ENCODE results near the gene ITPR1.

The ITPR1 gene

GRCh38 chr3:4732925-4733324, 239.8 kb downstream of the ITPR1 start:
- in situ Hi-C loops (cut with HindIII; ENCODE audit: low sequenced_read_pairs), result no loop called here
- no peak for DNase-seq (ENCODE audit: low read depth)
- H3K4me3 ChIP-seq (ENCODE audit: low read depth, low read length), result no peak overlapping the region
- TF ChIP-seq, protein P1, sequence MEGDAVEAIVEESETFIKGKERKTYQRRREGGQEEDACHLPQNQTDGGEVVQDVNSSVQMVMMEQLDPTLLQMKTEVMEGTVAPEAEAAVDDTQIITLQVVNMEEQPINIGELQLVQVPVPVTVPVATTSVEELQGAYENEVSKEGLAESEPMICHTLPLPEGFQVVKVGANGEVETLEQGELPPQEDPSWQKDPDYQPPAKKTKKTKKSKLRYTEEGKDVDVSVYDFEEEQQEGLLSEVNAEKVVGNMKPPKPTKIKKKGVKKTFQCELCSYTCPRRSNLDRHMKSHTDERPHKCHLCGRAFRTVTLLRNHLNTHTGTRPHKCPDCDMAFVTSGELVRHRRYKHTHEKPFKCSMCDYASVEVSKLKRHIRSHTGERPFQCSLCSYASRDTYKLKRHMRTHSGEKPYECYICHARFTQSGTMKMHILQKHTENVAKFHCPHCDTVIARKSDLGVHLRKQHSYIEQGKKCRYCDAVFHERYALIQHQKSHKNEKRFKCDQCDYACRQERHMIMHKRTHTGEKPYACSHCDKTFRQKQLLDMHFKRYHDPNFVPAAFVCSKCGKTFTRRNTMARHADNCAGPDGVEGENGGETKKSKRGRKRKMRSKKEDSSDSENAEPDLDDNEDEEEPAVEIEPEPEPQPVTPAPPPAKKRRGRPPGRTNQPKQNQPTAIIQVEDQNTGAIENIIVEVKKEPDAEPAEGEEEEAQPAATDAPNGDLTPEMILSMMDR (IDR thresholded peaks at IDR 0.05; ENCODE audit: low read depth, low read length, missing control alignments), result no peak

DNA sequence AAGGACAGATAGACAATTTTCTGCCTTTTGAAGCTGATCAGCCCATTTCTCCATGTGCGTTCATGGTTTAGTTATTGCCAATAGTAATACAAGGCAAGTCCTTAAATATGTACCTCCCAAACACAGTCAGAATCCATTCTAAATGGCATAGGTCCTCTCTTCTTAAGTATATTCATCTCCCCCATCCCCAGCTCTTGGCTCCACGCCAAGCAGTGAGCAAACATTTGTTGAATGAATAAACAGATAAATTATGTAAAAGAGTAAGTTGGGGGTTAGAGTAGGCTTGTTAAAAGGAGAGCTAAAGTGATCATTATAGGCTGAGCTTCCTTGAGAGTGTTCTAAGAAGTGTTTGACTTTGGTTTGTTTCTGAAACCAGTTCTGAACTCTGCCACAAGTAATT, 241.3 kb downstream of the ITPR1 start:
- TF ChIP-seq, protein P1 (IDR thresholded peaks at IDR 0.05; ENCODE audit: low read depth, low read length, missing control alignments), result no peak
- H3K4me3 ChIP-seq (ENCODE audit: low read depth, low read length), result no peak overlapping the region
- in situ Hi-C loops (cut with HindIII; ENCODE audit: low sequenced_read_pairs), result no loop called here
- no peak for DNase-seq (ENCODE audit: low read depth)

DNA sequence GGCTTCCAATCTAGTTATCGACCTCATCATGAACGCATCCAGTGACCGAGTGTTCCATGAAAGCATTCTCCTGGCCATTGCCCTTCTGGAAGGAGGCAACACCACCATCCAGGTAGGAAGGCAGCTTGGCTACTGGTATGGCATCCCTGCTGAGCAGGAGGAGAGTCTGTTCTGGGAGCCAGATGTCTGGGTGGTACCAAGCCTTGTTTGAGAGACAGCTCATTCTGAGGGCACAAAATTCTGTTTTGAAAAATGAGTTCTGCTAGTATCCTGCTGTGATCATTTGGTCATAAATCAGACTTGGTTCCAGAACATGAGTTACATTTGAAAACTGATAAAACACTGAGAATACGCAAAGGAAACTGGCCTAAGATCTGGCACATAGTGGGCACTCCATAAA, 242.1 kb downstream of the ITPR1 start:
- no peak for DNase-seq (ENCODE audit: low read depth)
- no peak overlapping the region for H3K4me3 ChIP-seq (ENCODE audit: low read depth, low read length)
- TF ChIP-seq, protein P1 (IDR thresholded peaks at IDR 0.05; ENCODE audit: low read depth, low read length, missing control alignments), result no peak
- in situ Hi-C loops (cut with HindIII; ENCODE audit: low sequenced_read_pairs), result loop anchor here (5.0 kb wide), 1 partner anchor 252 kb away; no protein-coding TSS in a partner anchor

- in situ Hi-C loops (cut with HindIII; ENCODE audit: low sequenced_read_pairs), result loop anchor here (5.0 kb wide), 1 partner anchor 251 kb away; no protein-coding TSS in a partner anchor
- TF ChIP-seq, protein P1 (IDR thresholded peaks at IDR 0.05; ENCODE audit: low read depth, low read length, missing control alignments), result no peak
- DNase-seq (ENCODE audit: low read depth), result no peak
- no peak overlapping the region for H3K4me3 ChIP-seq (ENCODE audit: low read depth, low read length)
These were observed 243.2 kb downstream of the ITPR1 start for GRCh38 chr3:4736284-4736861.

GRCh38 chr3:4738737-4739274, 245.7 kb downstream of the ITPR1 start:
- no peak for DNase-seq (ENCODE audit: low read depth)
- no peak overlapping the region for H3K4me3 ChIP-seq (ENCODE audit: low read depth, low read length)
- TF ChIP-seq, protein P1 (IDR thresholded peaks at IDR 0.05; ENCODE audit: low read depth, low read length, missing control alignments), result no peak
- in situ Hi-C loops (cut with HindIII; ENCODE audit: low sequenced_read_pairs), result loop anchor here (5.0 kb wide), 1 partner anchor 248 kb away; no protein-coding TSS in a partner anchor

DNA sequence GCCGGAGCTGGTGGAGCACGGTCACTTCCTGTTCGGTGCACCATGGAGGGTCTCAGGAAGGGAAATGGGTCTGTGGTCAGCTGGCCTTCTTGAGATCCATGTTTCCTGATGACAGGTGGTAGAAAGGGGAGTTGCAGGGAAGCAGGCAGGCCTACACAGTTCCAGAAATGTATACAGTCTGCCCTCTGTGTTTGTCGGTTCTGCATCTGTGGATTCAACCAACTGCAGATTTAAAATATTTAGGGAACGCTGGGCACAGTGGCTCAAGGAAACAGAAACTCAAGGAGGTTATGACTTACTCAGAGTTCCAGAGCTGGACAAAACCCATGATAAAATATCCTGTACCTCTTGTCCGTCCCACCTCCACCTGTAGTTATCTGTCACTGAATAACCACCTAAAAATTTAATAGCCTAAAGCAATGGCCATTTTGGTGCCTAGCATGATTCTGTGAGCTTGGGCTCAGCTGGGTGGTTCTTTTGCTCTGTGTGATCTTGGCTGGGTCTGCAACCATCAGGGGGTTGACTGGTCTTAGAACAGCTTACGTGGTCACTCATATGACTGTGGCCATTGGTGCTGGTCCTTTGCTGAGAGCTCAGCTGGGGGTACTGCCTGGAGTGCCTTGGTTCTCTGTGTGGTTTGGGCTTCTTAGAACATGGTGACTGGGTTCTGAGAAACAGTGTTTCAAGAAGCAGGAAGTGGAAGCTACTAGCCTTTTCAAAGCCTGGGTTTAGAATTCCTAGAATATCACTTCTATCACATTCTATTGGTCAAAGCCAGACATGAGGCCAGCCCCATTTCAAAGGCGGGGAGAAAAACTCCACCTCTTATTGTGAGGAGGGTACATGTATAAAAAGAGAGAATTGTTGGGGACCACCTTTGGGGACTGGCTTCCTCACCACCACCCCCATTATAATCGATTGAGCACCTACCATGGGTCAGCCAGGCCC, 246.4 kb downstream of the ITPR1 start:
- in situ Hi-C loops (cut with HindIII; ENCODE audit: low sequenced_read_pairs), result loop anchor here (5.0 kb wide), 1 partner anchor 248 kb away; no protein-coding TSS in a partner anchor
- DNase-seq (ENCODE audit: low read depth), result no peak
- no peak overlapping the region for H3K4me3 ChIP-seq (ENCODE audit: low read depth, low read length)
- TF ChIP-seq, protein P1 (IDR thresholded peaks at IDR 0.05; ENCODE audit: low read depth, low read length, missing control alignments), result no peak

Data from astrocyte of the cerebellum (primary cell).